ENCODE data around the gene RASGEF1C. TPM values are rescaled to one million over a fixed set of nuclear protein-coding genes. Genes with fewer than 3 reads are reported as not detected.

RASGEF1C gene
- total RNA-seq (2022; extraction: Qiagen RNA extraction): 0.06 to 0.25 TPM (median 0.10 TPM) in 5 replicates

DNA sequence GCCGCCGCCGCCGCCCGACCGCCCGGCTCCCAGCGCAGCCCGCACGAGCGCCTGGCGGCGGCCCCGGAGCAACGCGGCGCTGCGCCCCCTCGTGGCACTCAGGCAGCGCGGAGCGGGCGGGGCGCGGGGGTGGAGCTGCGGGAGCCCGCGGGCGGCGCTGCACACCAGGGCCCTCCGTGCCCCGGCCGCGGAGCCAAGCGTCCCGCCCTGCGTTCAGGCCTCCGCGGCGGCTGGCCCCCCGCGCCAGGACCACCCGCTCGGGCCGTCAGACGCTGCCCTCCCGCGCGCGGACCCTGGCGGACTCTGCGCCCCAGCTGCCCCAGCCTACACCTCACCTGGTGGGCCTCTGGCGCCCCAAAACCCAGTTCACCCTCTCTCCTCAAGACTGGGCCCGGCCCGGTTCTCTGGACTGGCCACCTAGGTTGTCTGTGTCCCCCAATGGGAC lies at the start of gene RASGEF1C:
RASGEF1C (minus strand) TSS at position 75 of the 445 bp plus-strand sequence. CDS start 71,159 bp downstream, outside the sequence.

DNA sequence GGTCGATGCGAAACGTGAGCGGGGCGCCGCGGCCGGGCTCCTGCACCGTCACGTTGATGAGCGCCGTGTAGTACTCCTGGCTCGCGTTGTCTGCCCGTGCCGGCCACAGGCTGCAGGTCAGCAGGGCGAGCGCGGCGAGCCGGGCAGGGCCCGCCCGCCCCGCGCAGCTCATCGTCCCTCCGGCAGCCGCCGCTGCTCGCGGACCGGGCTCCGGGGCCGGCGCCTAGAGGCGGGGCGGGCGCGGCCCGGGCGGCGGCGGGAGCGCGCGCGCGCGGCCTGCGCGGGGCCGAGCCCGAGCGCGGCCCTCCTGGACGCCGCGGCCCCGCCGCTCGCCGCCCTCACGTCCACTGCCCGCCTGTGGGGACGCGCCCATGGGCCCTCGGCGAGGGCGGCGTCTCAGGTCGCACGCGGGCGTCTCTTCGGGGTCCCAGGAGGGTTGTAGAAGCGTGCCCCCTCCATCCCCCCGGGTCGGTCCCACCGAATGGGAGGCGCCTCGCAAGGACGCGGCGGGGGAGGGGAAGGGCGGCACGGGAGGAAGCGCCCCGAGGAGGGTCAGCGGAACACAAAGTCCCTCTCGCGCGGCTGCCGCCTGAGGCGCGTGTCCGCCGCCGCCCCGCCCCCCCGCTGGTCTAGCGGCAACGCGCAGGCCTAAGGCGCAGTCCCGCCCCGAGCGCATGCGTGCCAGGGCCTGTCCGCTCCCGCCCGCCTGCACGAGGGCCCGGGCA lies 137.3 kb downstream of the RASGEF1C start, which contains the start of gene RNF130:
RNF130 (minus strand) TSS at position 229 of the 725 bp plus-strand sequence; CDS start at position 172, 57 bp downstream.

Other genes starting within 250 kb of the RASGEF1C start
- 38.2 to 48.3 TPM (median 43.0 TPM) in 5 replicates for gene RNF130, start 137.5 kb downstream of the RASGEF1C start, total RNA-seq (2022; extraction: Qiagen RNA extraction)
- gene MAPK9, start 82.9 kb upstream of the RASGEF1C start, total RNA-seq (2022; extraction: Qiagen RNA extraction): 28.7 to 39.8 TPM (median 37.2 TPM) in 5 replicates
- gene GFPT2, start 144.1 kb upstream of the RASGEF1C start, total RNA-seq (2022; extraction: Qiagen RNA extraction): 43.7 to 60.3 TPM (median 54.0 TPM) in 5 replicates

Data from A549 treated with Mapracorat at 1 μM for 4 hours (cell line).